Progenitor cell of endocrine pancreas (in vitro differentiated cells): ENCODE data around the gene CINP. TPM values are rescaled to one million over a fixed set of nuclear protein-coding genes. Genes with fewer than 3 reads are reported as not detected.
A peak's percentile ranks its signal among the peaks of the same experiment; 100 is the strongest.

Experiments
- DNase-seq: peaks from one replicate; pipeline ENCODE4 v3.0.0; 2021; ENCODE audit warnings: low spot score; ENCODE audit not compliant: unreplicated experiment
- H3K27ac Mint-ChIP-seq: 2 replicates; pipeline ENCODE4 v1.8.0; 2021; ENCODE audit warnings: mild to moderate bottlenecking, moderate library complexity, mixed read lengths
- H3K27me3 Mint-ChIP-seq: 2 replicates; pipeline ENCODE4 v1.8.0; 2021; ENCODE audit warnings: mixed read lengths
- H3K36me3 Mint-ChIP-seq: 2 replicates; pipeline ENCODE4 v1.8.0; 2022; ENCODE audit warnings: mixed read lengths; ENCODE audit not compliant: insufficient read depth
- H3K4me1 Mint-ChIP-seq: 2 replicates; pipeline ENCODE4 v1.8.0; 2021; ENCODE audit warnings: low read depth, mixed read lengths
- H3K4me3 Mint-ChIP-seq: 2 replicates; pipeline ENCODE4 v1.8.0; 2021; ENCODE audit warnings: low read depth, mild to moderate bottlenecking, moderate library complexity, mixed read lengths
- H3K9me3 Mint-ChIP-seq: 2 replicates; pipeline ENCODE4 v1.8.0; 2021; ENCODE audit warnings: low read depth, mixed read lengths
- CTCF ChIP-seq: fragments of 200-600 bp; sonication (generic); IDR thresholded peaks from one replicate; pipeline ENCODE4 v1.5.0; 2021; ENCODE audit warnings: antibody characterized with exemption, mild to moderate bottlenecking; ENCODE audit not compliant: unreplicated experiment
- total RNA-seq: library from RNA; stranded (reverse); gene quantifications from 2 replicates; pipeline ENCODE4 v1.2.1, GENCODE V29; 2021

The CINP gene
- total RNA-seq, 1 donor from 2014 or later, result 27.7 TPM

- DNase-seq, result no peak
- no peak overlapping the region for H3K27ac Mint-ChIP-seq
- TF ChIP-seq CTCF, result no peak
- peaks cover 4% of the 10 kb centered on the region for H3K36me3 Mint-ChIP-seq
- no peak overlapping the region for H3K4me3 Mint-ChIP-seq
- H3K9me3 Mint-ChIP-seq, result no peaks in the 10 kb centered on the region
- no peaks in the 10 kb centered on the region for H3K4me1 Mint-ChIP-seq
- no peaks in the 10 kb centered on the region for H3K27me3 Mint-ChIP-seq
These were observed 20.5 kb downstream of the CINP start for GRCh38 chr14:102342238-102342637.

GRCh38 chr14:102341566-102341965 is 21.1 kb downstream of the CINP start:
- Mint-ChIP-seq H3K36me3 (peaks cover 4% of the 10 kb centered on the region), H3K27me3 (no peaks in the 10 kb centered on the region), H3K9me3 (no peaks in the 10 kb centered on the region), H3K27ac (no peak overlapping the region), H3K4me1 (no peaks in the 10 kb centered on the region), H3K4me3 (no peak overlapping the region)
- no peak for DNase-seq
- TF ChIP-seq CTCF, result no peak

GRCh38 chr14:102338724-102339123 is 24.0 kb downstream of the CINP start:
- DNase-seq, result no peak
- H3K27ac Mint-ChIP-seq, result peak overlapping the region; percentile 6
- H3K36me3 Mint-ChIP-seq, result peaks cover 9% of the 10 kb centered on the region
- no peaks in the 10 kb centered on the region for H3K4me1 Mint-ChIP-seq
- no peak for TF ChIP-seq CTCF
- H3K9me3 Mint-ChIP-seq, result no peaks in the 10 kb centered on the region
- no peaks in the 10 kb centered on the region for H3K27me3 Mint-ChIP-seq
- H3K4me3 Mint-ChIP-seq, result no peak overlapping the region

GRCh38 chr14:102335163-102335562 is 27.5 kb downstream of the CINP start:
- Mint-ChIP-seq H3K27ac (no peak overlapping the region), H3K27me3 (no peaks in the 10 kb centered on the region), H3K4me1 (no peaks in the 10 kb centered on the region), H3K36me3 (peaks cover 9% of the 10 kb centered on the region), H3K9me3 (no peaks in the 10 kb centered on the region), H3K4me3 (no peak overlapping the region)
- no peak for DNase-seq
- no peak for TF ChIP-seq CTCF

- Mint-ChIP-seq H3K27me3 (no peaks in the 10 kb centered on the region), H3K27ac (no peak overlapping the region), H3K4me3 (no peak overlapping the region), H3K9me3 (no peaks in the 10 kb centered on the region), H3K36me3 (peaks cover 9% of the 10 kb centered on the region), H3K4me1 (no peaks in the 10 kb centered on the region)
- DNase-seq, result no peak
- no peak for TF ChIP-seq CTCF
These were observed 28.6 kb downstream of the CINP start for GRCh38 chr14:102333795-102334705.
